Measurements from ENCODE around the gene CD6.
A peak's percentile ranks its signal among the peaks of the same experiment; 100 is the strongest.

CD6 gene

GRCh38 chr11:60951904-60952741 is 19.4 kb upstream of the CD6 start, which contains the start of gene SLC15A3:
TSS of gene SLC15A3 (minus strand) at chr11:60952176. CDS start at chr11:60951551, 625 bp downstream.
- H3K27me3 ChIP-seq (ENCODE audit: insufficient read depth, low read length, poor library complexity) = peaks cover 3% of the 10 kb centered on the region
- H3K4me2 ChIP-seq (ENCODE audit: insufficient read depth, low read length) = no peak within 1 kb of the TSS
- H3K27ac ChIP-seq (ENCODE audit: low read length) = no peak within 1 kb of the TSS
- TF ChIP-seq, protein P1, sequence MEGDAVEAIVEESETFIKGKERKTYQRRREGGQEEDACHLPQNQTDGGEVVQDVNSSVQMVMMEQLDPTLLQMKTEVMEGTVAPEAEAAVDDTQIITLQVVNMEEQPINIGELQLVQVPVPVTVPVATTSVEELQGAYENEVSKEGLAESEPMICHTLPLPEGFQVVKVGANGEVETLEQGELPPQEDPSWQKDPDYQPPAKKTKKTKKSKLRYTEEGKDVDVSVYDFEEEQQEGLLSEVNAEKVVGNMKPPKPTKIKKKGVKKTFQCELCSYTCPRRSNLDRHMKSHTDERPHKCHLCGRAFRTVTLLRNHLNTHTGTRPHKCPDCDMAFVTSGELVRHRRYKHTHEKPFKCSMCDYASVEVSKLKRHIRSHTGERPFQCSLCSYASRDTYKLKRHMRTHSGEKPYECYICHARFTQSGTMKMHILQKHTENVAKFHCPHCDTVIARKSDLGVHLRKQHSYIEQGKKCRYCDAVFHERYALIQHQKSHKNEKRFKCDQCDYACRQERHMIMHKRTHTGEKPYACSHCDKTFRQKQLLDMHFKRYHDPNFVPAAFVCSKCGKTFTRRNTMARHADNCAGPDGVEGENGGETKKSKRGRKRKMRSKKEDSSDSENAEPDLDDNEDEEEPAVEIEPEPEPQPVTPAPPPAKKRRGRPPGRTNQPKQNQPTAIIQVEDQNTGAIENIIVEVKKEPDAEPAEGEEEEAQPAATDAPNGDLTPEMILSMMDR (IDR thresholded peaks at IDR 0.05; ENCODE audit: borderline replicate concordance, extremely low read depth, low read length, poor library complexity, severe bottlenecking) = no peak
- TF ChIP-seq EZH2 (IDR thresholded peaks at IDR 0.05; ENCODE audit: borderline replicate concordance, low read depth, low read length, severe bottlenecking) = no peak
- no peaks in the 10 kb centered on the region for H3K9me3 ChIP-seq (ENCODE audit: insufficient read depth, low read length, severe bottlenecking)
- H3K9ac ChIP-seq (ENCODE audit: low read depth, low read length) = no peak within 1 kb of the TSS
- H2AFZ ChIP-seq (ENCODE audit: low read depth, low read length) = no peak within 1 kb of the TSS
- 0 out of 3 replicates have a peak, but pooled peaks have one; percentile 24 for ATAC-seq (ENCODE audit: insufficient read depth, low read depth)
- no peaks in the 10 kb centered on the region for H3K79me2 ChIP-seq (ENCODE audit: insufficient read depth, low read length)
- H3K36me3 ChIP-seq (ENCODE audit: insufficient read depth, low read length) = no peaks in the 10 kb centered on the region
- H4K20me1 ChIP-seq (ENCODE audit: insufficient read depth, low read length) = no peaks in the 10 kb centered on the region
- no peaks in the 10 kb centered on the region for H3K4me1 ChIP-seq (ENCODE audit: insufficient read depth, low read length)
- H3K4me3 ChIP-seq (ENCODE audit: low read depth in 1 of 2, low read length in 2 of 2) = no peak within 1 kb of the TSS
- DNase-seq = no peak

GRCh38 chr11:60952742-60953170 is 18.7 kb upstream of the CD6 start:
- H3K4me2 ChIP-seq (ENCODE audit: insufficient read depth, low read length) = no peak overlapping the region

GRCh38 chr11:60953781-60954180 is 17.7 kb upstream of the CD6 start:
- peaks cover 3% of the 10 kb centered on the region for H3K27me3 ChIP-seq (ENCODE audit: insufficient read depth, low read length, poor library complexity)

More at GRCh38 chr11:60952742-60953170, 18.7 kb upstream of the CD6 start:
- TF ChIP-seq, protein P1 (IDR thresholded peaks at IDR 0.05; ENCODE audit: borderline replicate concordance, extremely low read depth, low read length, poor library complexity, severe bottlenecking) = no peak
- no peak for TF ChIP-seq EZH2 (IDR thresholded peaks at IDR 0.05; ENCODE audit: borderline replicate concordance, low read depth, low read length, severe bottlenecking)
- Histone ChIP-seq H3K4me3 (ENCODE audit: low read depth in 1 of 2, low read length in 2 of 2) (no peak overlapping the region), H3K27me3 (ENCODE audit: insufficient read depth, low read length, poor library complexity) (peaks cover 3% of the 10 kb centered on the region), H3K4me1 (ENCODE audit: insufficient read depth, low read length) (no peaks in the 10 kb centered on the region), H3K27ac (ENCODE audit: low read length) (no peak overlapping the region), H3K9ac (ENCODE audit: low read depth, low read length) (no peak overlapping the region), H3K9me3 (ENCODE audit: insufficient read depth, low read length, severe bottlenecking) (no peaks in the 10 kb centered on the region), H3K36me3 (ENCODE audit: insufficient read depth, low read length) (no peaks in the 10 kb centered on the region), H4K20me1 (ENCODE audit: insufficient read depth, low read length) (no peaks in the 10 kb centered on the region), H2AFZ (ENCODE audit: low read depth, low read length) (no peak overlapping the region), H3K79me2 (ENCODE audit: insufficient read depth, low read length) (no peaks in the 10 kb centered on the region)
- ATAC-seq (ENCODE audit: insufficient read depth, low read depth) (no peak), DNase-seq (no peak)

More at GRCh38 chr11:60953781-60954180, 17.7 kb upstream of the CD6 start:
- no peaks in the 10 kb centered on the region for H4K20me1 ChIP-seq (ENCODE audit: insufficient read depth, low read length)
- no peak overlapping the region for H3K27ac ChIP-seq (ENCODE audit: low read length)
- H3K4me3 ChIP-seq (ENCODE audit: low read depth in 1 of 2, low read length in 2 of 2) = no peak overlapping the region
- TF ChIP-seq, protein P1 (IDR thresholded peaks at IDR 0.05; ENCODE audit: borderline replicate concordance, extremely low read depth, low read length, poor library complexity, severe bottlenecking) = no peak
- TF ChIP-seq EZH2 (IDR thresholded peaks at IDR 0.05; ENCODE audit: borderline replicate concordance, low read depth, low read length, severe bottlenecking) = no peak
- no peak overlapping the region for H3K4me2 ChIP-seq (ENCODE audit: insufficient read depth, low read length)
- H3K36me3 ChIP-seq (ENCODE audit: insufficient read depth, low read length) = no peaks in the 10 kb centered on the region
- no peaks in the 10 kb centered on the region for H3K9me3 ChIP-seq (ENCODE audit: insufficient read depth, low read length, severe bottlenecking)
- H3K4me1 ChIP-seq (ENCODE audit: insufficient read depth, low read length) = no peaks in the 10 kb centered on the region
- no peaks in the 10 kb centered on the region for H3K79me2 ChIP-seq (ENCODE audit: insufficient read depth, low read length)
- DNase-seq = no peak
- no peak overlapping the region for H3K9ac ChIP-seq (ENCODE audit: low read depth, low read length)
- ATAC-seq (ENCODE audit: insufficient read depth, low read depth) = no peak
- no peak overlapping the region for H2AFZ ChIP-seq (ENCODE audit: low read depth, low read length)

Data from DND-41 (cell line).